ENCODE results near the gene PRXL2B.

The PRXL2B gene

GRCh38 chr1:2587071-2587859 is 688 bp downstream of the PRXL2B start:
- peak; percentile 28 to 60 (median 31) for DNase-seq

DNA sequence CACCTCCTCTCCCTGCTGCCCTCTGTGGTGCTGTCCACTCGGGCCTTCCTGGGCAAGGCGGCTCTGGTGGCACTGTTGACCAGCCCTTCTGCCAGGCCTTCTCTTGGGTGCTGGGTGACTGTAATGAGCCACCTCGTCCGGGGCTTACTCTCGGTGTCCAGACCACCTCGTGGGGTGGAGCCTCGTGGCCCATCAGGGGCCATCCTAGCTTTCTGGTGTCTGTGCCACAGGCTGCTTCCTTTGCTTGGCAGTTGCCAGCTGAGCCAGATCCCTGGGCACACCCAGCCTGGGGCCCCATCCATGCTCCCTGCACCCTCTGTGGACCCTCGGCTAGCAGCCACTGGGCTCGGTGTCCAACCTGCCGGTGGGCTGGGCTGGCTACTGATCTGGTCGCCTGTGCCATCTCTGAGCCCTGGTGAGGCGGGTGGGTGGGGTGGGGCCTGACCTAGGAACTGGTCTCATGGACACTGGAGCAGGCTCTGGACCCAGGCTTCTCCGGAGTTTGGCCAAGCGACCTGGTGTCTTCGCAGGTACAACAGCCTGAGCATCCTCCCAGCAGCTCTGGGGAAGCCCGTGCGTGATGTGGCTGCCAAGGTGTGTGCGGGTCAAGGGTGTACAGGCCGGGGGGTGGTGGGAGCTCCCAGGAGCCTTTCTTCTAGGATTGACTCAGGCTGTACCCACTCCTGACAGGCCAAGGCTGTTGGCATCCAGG is 1.4 kb downstream of the PRXL2B start:
- no peak for DNase-seq

- no peak for DNase-seq
These were observed 2.3 kb downstream of the PRXL2B start for GRCh38 chr1:2588661-2589430.

- DNase-seq = no peak
These were observed 3.1 kb downstream of the PRXL2B start for GRCh38 chr1:2589431-2590232.

DNA sequence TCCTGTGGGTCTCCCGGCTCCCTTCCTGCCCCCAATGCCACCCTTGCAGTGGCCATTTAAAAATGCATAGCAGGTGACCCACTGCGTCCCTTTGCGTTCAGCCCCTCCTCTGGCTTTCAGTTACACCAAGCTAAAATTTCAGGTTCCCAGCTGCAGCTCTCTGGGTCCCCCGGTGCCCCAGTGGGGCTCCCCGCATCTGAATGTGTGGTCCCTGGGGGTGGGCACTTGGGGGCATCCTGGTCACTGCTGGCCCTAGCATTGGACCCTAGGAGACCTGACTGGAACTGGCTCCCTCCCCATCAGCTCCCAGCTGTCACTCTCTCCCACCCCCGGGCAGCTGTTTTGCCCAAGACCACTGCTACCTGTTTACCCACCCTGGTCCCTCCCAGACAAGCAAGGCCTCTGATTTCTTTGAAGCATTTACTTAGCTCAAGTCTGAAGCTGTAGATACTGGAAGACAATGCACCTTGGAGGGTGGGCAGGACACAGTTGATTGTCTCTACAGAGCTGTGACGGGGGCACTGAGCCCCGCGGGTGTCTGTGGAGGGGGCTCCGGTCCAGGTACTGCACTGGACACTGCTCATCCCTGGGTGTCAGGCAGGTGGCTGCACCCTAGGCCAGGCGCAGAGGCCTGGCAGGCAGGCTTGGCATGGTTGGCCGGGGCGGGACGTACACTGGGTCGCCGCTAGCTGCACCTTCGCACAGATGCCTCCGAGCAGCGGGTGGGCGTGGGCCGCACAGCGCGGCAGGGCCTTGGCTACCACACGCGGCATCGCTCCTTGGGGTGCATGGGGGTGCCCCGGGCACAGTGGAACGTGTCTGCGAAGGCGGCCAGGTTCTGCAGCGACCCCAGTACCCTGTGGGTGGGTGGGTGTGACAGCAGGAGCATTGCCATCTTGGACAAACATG is 3.9 kb downstream of the PRXL2B start:
- DNase-seq = no peak

DNA sequence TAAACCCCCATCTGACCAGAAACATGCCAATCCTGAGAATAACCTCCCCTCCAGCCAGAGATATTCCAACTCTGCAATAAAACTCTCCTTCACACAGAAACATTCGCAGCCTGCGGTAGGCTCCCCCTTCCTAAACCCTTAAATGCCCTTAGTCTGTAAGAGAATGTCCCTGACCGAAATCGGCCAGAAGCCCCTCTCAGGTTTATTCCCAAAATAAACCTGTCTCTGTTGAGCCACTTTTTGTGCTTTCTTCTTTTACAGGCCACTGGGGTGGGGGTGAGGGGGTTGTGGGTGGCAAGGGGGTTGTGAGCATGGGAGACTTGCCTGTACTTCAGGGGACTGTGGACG is 4.6 kb downstream of the PRXL2B start:
- DNase-seq = no peak

GRCh38 chr1:2591581-2592261 is 5.1 kb downstream of the PRXL2B start:
- no peak for DNase-seq

DNA sequence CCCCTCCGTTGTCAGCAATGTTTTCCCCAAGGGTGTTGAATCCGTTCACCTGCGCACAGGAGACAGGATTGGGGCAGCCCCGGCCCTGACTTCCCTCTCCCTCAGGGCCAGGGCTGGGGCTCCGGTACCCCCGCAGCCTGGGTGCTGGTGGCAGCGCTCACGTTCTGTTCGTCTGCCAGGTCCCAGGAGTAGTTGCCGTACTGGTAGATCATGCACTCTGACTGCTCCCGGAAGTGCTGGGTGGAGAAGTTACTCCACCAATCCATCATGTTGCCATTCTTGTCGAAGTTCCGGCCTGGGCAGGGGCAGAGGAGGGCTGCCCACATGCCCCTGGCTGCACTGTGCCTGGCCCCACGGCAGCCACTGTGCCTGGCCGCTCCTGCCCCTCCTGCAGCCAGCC is 6.1 kb downstream of the PRXL2B start:
- peak in 1 of 3 donors; percentile 33 for DNase-seq

GRCh38 chr1:2593251-2593878 is 6.8 kb downstream of the PRXL2B start:
- DNase-seq = no peak

DNA sequence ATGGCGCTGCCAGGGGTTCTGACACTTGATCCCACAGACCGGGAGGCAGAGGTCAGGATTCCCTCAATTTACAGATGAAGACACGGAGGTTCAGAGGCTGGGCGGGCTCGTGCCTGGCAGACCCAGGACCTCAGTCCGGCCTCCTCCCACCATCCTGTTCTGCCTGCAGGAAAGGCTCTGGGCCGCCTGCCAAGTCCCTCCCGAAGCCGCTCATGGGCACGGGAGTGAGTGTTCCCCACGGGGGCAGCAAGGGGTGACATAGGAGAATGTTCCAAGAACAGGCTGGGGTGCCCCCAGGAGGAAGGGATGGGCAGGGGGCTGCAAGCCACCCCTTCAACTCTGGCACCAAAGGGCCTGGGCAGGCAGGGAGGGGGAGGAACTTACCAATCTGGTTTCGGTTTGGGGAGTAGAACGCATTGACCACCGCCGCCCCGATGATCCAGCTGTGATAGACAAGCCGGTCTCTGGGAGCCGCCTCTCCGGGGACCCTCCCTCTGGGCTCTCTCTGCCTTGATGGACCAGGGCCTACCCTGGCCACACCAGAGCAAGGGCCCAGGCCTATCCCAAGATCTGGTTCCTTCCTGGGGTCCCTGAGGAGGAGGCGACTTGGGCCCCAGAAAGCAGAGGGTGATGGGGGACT is 7.5 kb downstream of the PRXL2B start:
- DNase-seq = no peak

DNA sequence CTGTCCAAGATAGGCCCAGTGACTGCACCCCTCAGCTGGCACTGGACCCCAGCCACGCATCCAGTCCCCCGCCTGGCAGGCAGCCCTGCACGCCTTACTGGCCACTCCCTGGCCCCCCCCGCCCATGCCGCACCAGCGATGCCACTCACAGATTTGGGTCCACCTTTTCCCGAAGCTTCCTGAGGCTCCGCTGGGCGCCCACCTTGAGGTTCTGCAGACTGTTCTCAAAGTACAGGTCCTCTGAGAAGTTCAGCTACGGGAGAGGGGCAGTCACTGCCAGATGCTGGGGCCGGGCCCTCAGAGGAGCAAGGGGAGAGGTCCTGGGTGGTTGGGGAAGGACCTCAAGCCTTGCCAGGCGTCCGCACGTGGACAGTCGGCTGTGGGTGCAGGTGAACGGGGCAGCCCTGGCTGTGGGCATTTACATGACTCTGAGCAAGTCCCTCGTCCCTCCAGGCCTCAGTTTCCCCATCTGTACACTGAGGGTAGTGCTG is 8.1 kb downstream of the PRXL2B start:
- no peak for DNase-seq

- no peak for DNase-seq
These were observed 8.8 kb downstream of the PRXL2B start for GRCh38 chr1:2595261-2595811.

DNA sequence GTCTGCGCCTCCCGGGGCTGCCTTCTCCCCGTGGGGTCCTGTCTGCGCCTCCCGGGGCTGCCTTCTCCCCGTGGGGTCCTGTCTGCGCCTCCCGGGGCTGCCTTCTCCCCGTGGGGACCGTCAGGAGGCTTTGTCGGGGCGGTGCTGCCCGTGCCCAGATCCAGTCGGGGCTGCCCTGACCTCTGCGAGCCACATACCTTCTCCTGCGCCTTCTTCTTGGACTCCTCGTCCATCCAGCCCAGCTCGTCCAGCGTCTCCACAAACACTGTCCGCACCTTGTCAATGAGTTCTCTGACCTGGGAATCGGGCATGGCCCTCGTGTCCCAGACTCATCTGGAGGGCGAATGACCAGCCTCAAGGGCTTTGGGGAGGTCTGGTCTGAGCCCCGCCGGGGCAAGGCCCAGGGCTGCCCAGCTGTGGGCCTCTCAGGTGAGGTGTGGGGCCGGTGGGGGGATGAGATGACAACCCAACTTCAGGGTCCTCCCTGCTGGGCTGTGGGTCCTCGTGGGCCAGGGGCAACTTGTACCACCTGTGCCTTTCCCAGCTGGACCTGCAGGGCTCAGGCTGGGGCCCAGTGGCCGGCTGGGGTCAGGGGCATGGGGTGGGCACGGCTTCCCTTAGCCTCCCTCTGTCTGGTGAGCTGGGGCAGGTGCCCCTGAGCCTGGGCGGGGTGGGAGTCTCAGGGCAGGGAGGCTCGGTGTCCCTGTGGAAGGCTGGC is 9.4 kb downstream of the PRXL2B start:
- no peak for DNase-seq

- no peak for DNase-seq
These were observed 10.2 kb downstream of the PRXL2B start for GRCh38 chr1:2596530-2597333.

DNA sequence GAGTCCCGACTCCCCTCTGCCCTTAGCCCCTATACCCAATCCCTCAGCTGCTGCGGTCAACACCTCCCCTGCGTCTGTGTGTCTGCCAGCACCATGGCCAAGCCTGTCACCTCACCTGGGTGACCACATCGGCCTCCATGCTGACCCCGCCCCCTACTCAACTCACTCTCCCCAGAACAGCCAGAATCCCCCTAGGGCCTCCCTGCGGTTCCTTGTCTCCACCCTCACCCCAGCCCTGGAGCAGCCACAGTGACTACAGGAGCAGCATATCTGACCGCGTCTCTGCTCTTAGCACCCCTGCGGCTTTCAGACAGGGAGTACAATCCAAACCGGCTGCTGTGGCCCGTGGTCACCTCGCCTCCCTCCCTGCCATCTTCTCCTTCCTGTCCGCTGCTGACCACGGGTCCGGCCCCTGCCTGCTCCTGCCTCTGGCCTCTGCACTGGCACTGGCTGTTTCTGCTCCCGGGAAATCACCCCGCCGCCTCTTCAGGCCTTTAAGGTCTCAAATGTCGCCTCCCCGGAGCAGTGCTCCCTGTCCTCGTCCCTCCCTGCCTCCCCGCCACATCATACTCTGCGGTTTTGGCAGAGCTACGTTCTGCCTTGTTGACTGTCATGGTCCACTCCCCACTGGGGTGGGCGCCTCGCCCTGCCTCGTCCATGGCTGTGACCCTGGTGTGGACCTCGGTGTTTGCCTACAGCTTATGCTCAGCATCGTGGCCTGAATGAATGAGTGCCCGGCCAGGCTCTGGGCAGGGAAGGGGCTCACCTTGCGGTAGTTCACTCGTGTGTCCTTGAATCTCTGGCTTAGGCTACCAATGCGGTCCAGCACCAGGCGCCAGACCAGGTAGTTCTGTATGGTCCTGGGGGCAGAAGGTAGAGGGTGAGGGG is 11.1 kb downstream of the PRXL2B start:
- no peak for DNase-seq

- no peak for DNase-seq
These were observed 11.9 kb downstream of the PRXL2B start for GRCh38 chr1:2598329-2598931.

Measured in suppressor macrophage treated with lipopolysaccharide for 1 hour (primary cell).